GM23248 (cell line): ENCODE data around the gene DIO3.

ENCODE experiments used
- EZH2 ChIP-seq: fragments of 200-600 bp; sonication (generic); IDR thresholded peaks from 2 replicates; pipeline ENCODE4 v1.6.1; 2018; ENCODE audit warnings: antibody characterized with exemption, mild to moderate bottlenecking; ENCODE audit not compliant: insufficient read depth, poor library complexity, severe bottlenecking
- EZH2phosphoT487 ChIP-seq: fragments of 200-600 bp; sonication (generic); IDR thresholded peaks from 2 replicates; pipeline ENCODE4 v1.6.1; 2018; ENCODE audit warnings: antibody characterized with exemption, moderate library complexity, mild to moderate bottlenecking, low read depth; ENCODE audit not compliant: insufficient read depth

GRCh38 chr14:101564444-101564776 is 3.1 kb downstream of the DIO3 start:
- TF ChIP-seq EZH2 (no peak), EZH2phosphoT487 (no peak)
